ENCODE data around the gene PTGIS. TPM values are rescaled to one million over a fixed set of nuclear protein-coding genes. Genes with fewer than 3 reads are reported as not detected.
A peak's percentile ranks its signal among the peaks of the same experiment; 100 is the strongest.

Gene PTGIS
- total and polyA plus RNA-seq, 2 experiments from 2014 or later: 109 to 192 TPM

DNA sequence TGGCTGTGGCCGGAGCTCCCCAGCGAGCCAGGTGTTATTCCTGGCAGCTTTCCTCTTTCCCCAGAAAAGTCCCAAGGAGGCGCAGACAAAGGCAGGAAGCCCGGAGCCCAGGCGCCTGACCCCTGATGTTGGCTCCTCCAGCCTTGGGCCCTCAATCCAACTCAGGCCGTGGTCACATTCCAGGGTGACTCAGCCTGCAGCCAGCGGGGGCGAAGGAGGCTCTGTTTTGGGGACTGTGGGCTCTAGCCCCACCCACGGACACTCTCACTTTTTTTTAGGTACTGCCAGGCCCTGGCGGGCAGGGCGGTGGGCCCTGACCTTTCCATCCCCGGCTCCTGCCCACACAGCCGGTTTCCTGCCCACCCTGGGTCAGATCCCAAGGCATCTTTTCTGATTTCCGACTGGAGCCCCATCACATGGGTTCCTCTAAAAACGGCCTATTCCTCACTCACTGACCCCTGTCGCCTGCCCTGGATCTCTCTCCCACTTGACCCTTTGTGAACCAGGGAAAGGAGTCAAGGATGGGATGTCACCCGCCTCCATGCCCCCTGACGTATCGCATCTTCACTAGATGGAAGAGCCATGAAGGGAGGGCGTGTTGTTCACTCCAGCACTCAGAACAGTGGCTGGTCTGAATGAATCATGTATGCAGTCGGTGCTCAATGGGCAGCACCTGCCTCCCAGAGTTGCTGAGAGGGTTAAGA, 5.5 kb downstream of the PTGIS start:
- peak overlapping the region; percentile 95 for H3K27ac ChIP-seq
- no peaks in the 10 kb centered on the region for H3K9me2 ChIP-seq (ENCODE audit: insufficient read depth)
- TF ChIP-seq EZH2phosphoT487 (IDR thresholded peaks at IDR 0.05; ENCODE audit: insufficient read depth, low read depth) (no peak), EZH2 (IDR thresholded peaks at IDR 0.05; ENCODE audit: insufficient read depth, poor library complexity, severe bottlenecking) (no peak)
- no peaks in the 10 kb centered on the region for H4K20me1 ChIP-seq (ENCODE audit: insufficient read depth)
- H3K79me2 ChIP-seq (ENCODE audit: insufficient read depth): peaks cover 71% of the 10 kb centered on the region
- peaks cover 11% of the 10 kb centered on the region; the same call in 1 of the 2 replicates for H3K36me3 ChIP-seq (ENCODE audit: low read depth)
- in situ Hi-C loops (cut with MboI): no loop called here
- no peaks in the 10 kb centered on the region for H3K9me3 ChIP-seq (ENCODE audit: low read depth)
- peaks cover 86% of the 10 kb centered on the region for H3F3A ChIP-seq (ENCODE audit: insufficient read depth)
- peak overlapping the region; percentile 55 for H3K4me2 ChIP-seq (ENCODE audit: unreplicated experiment)
- peak overlapping the region; percentile 61 for H3K9ac ChIP-seq
- 10 to 13% methylated on average over 21 of the region's 21 CpGs for WGBS, 2 experiments (ENCODE audit: low coverage in 1 of 2, low lambda C conversion rate in 2 of 2, missing lambda C conversion rate in 2 of 2)
- no peak overlapping the region for H2AFZ ChIP-seq
- H3K4me1 ChIP-seq (ENCODE audit: insufficient read depth): peaks cover 68% of the 10 kb centered on the region
- H3K4me3 ChIP-seq: peak overlapping the region; percentile 14
- DNase-seq: peak; percentile 96
- no peaks in the 10 kb centered on the region for H3K27me3 ChIP-seq (replicated peaks; ENCODE audit: insufficient read depth)

DNA sequence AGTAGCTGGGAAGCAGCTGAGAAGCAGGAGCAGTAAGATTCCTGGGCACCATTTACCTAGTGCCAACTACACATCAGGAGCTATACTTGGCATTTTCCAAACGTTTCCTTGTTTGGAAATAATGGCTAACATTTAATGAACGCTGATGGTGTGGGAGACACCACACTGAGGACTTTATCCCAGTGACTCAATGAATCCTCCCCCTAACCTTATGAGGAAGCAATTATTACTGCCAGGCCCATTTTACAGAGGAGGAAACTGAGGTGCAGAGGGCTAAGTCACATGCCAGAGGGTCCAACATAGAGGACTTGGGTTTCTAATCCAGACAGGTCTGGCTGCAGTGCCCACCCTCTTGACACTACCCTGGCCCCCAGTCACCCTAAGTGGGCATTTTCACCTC, 6.1 kb downstream of the PTGIS start:
- Histone ChIP-seq H2AFZ (no peak overlapping the region), H3K4me1 (ENCODE audit: insufficient read depth) (peaks cover 74% of the 10 kb centered on the region), H4K20me1 (ENCODE audit: insufficient read depth) (no peaks in the 10 kb centered on the region), H3F3A (ENCODE audit: insufficient read depth) (peaks cover 88% of the 10 kb centered on the region), H3K36me3 (ENCODE audit: low read depth) (peaks cover 11% of the 10 kb centered on the region; the same call in 1 of the 2 replicates), H3K4me2 (ENCODE audit: unreplicated experiment) (peak overlapping the region; percentile 55), H3K27ac (peak overlapping the region; percentile 95), H3K9me3 (ENCODE audit: low read depth) (no peaks in the 10 kb centered on the region), H3K9ac (peak overlapping the region; percentile 61), H3K9me2 (ENCODE audit: insufficient read depth) (no peaks in the 10 kb centered on the region), H3K27me3 (replicated peaks; ENCODE audit: insufficient read depth) (no peaks in the 10 kb centered on the region), H3K4me3 (0 out of 2 replicates have a peak overlapping the region, but pooled peaks have one; percentile 14), H3K79me2 (ENCODE audit: insufficient read depth) (peaks cover 70% of the 10 kb centered on the region)
- peak; percentile 50 for DNase-seq
- in situ Hi-C loops (cut with MboI): no loop called here
- no peak for TF ChIP-seq EZH2phosphoT487 (IDR thresholded peaks at IDR 0.05; ENCODE audit: insufficient read depth, low read depth)
- no peak for TF ChIP-seq EZH2 (IDR thresholded peaks at IDR 0.05; ENCODE audit: insufficient read depth, poor library complexity, severe bottlenecking)
- 18 to 20% methylated on average over 2 of the region's 2 CpGs for WGBS, 2 experiments (ENCODE audit: low coverage in 1 of 2, low lambda C conversion rate in 2 of 2, missing lambda C conversion rate in 2 of 2)

DNA sequence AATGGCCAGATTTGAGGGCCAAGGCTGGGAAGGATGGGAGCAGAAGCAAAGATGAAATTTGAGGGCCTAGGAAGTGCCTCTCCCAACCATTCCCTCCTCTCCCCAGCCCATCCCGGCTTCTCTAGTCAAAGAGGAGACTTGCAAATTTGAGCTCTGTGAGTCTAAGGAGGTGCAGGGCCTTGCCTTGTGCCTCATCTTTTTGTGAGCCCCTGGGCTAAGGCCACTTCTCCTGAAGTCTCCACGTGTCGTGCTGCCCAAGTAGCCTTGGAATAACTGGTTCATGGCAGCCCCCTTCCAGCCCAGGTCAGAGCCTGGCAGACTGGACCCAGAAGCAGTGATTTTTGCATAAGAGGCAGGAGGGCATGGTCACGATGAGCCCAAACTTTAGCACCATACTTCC, 6.7 kb downstream of the PTGIS start:
- TF ChIP-seq EZH2phosphoT487 (IDR thresholded peaks at IDR 0.05; ENCODE audit: insufficient read depth, low read depth) (no peak), EZH2 (IDR thresholded peaks at IDR 0.05; ENCODE audit: insufficient read depth, poor library complexity, severe bottlenecking) (no peak)
- Histone ChIP-seq H3K27ac (peak overlapping the region; percentile 95), H3K36me3 (ENCODE audit: low read depth) (peaks cover 11% of the 10 kb centered on the region; the same call in 1 of the 2 replicates), H2AFZ (no peak overlapping the region), H3F3A (ENCODE audit: insufficient read depth) (peaks cover 87% of the 10 kb centered on the region), H3K27me3 (replicated peaks; ENCODE audit: insufficient read depth) (no peaks in the 10 kb centered on the region), H4K20me1 (ENCODE audit: insufficient read depth) (no peaks in the 10 kb centered on the region), H3K9me3 (ENCODE audit: low read depth) (no peaks in the 10 kb centered on the region), H3K9ac (peak overlapping the region; percentile 61), H3K9me2 (ENCODE audit: insufficient read depth) (no peaks in the 10 kb centered on the region), H3K79me2 (ENCODE audit: insufficient read depth) (peaks cover 70% of the 10 kb centered on the region), H3K4me1 (ENCODE audit: insufficient read depth) (peaks cover 75% of the 10 kb centered on the region), H3K4me3 (no peak overlapping the region), H3K4me2 (ENCODE audit: unreplicated experiment) (peak overlapping the region; percentile 55)
- peak; percentile 33 for DNase-seq
- in situ Hi-C loops (cut with MboI): no loop called here
- 55 to 59% methylated on average over 4 of the region's 4 CpGs for WGBS, 2 experiments (ENCODE audit: low coverage in 1 of 2, low lambda C conversion rate in 2 of 2, missing lambda C conversion rate in 2 of 2)

DNA sequence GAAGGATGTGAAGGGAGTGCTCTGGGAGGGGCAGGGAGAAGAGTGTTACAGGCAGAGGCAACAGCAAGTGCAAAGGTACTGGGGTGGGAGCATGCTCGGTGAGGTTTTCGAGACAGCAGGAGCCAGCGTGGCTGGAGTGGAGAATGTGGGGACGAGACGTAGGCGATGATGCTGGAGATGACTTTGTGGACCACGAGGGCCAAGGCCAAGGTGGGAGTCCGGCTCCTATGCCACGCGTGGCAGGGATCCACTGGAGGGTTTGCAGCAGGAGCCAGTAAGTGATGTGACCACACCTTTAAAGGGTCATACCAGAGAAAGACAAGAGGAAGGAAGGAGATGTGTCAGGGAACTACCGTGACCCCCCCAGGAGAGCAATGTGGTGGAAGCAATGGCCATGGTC, 7.3 kb downstream of the PTGIS start:
- in situ Hi-C loops (cut with MboI): no loop called here
- Histone ChIP-seq H3K36me3 (ENCODE audit: low read depth) (peaks cover 17% of the 10 kb centered on the region; the same call in 1 of the 2 replicates), H3K27ac (peak overlapping the region; percentile 95), H4K20me1 (ENCODE audit: insufficient read depth) (no peaks in the 10 kb centered on the region), H3K4me3 (no peak overlapping the region), H3F3A (ENCODE audit: insufficient read depth) (peaks cover 87% of the 10 kb centered on the region), H2AFZ (no peak overlapping the region), H3K4me2 (ENCODE audit: unreplicated experiment) (no peak overlapping the region), H3K27me3 (replicated peaks; ENCODE audit: insufficient read depth) (no peaks in the 10 kb centered on the region), H3K79me2 (ENCODE audit: insufficient read depth) (peaks cover 70% of the 10 kb centered on the region), H3K9me3 (ENCODE audit: low read depth) (no peaks in the 10 kb centered on the region), H3K4me1 (ENCODE audit: insufficient read depth) (peaks cover 75% of the 10 kb centered on the region), H3K9me2 (ENCODE audit: insufficient read depth) (no peaks in the 10 kb centered on the region), H3K9ac (no peak overlapping the region)
- peak; percentile 47 for DNase-seq
- WGBS, 2 experiments (ENCODE audit: low coverage in 1 of 2, low lambda C conversion rate in 2 of 2, missing lambda C conversion rate in 2 of 2): 98 to 99% methylated on average over 11 of the region's 11 CpGs
- TF ChIP-seq EZH2phosphoT487 (IDR thresholded peaks at IDR 0.05; ENCODE audit: insufficient read depth, low read depth): no peak
- no peak for TF ChIP-seq EZH2 (IDR thresholded peaks at IDR 0.05; ENCODE audit: insufficient read depth, poor library complexity, severe bottlenecking)
